Stimulated activated CD4-positive, alpha-beta T cell treated with anti-CD3 and anti-CD28 coated beads, Interleukin-2, amount 100 ng/mL, for 48 hours (primary cell): ENCODE data around the gene TCP11.

Experiments used
- DNase-seq, 2 donors: peaks; one replicate each; pipeline ENCODE4 v3.0.0-alpha.2; 2020

The TCP11 gene

GRCh38 chr6:35141007-35141655 lies at the start of gene TCP11:
Gene TCP11 (minus strand): TSS chr6:35141339. CDS start chr6:35140870, 469 bp downstream.
- peak in 1 of 2 donors; percentile 10 for DNase-seq

- no peak for DNase-seq
Observed at GRCh38 chr6:35190306-35190705, 49.2 kb upstream of the TCP11 start.

DNA sequence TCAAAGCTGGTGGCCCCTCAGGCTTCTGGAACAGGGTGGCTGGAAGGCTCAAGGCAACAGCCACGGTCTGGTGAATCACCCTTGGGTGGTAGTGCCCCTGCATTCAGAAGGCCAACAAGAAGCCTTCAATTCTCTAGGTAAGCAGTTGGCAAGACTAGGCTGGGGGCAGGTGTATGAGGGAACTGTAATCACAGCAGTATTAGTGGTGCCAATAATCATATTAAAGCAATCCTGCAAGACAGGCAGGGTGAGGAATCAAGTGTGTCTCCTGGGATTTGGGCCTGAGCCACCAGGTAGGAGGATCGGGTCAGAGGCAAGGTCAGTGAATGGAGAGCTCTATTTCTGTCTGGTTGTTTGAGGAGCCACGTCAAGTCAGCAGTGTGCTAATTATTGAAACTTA lies 47.7 kb upstream of the TCP11 start:
- DNase-seq, result no peak

GRCh38 chr6:35186571-35186970 lies 45.4 kb upstream of the TCP11 start:
- no peak for DNase-seq

DNA sequence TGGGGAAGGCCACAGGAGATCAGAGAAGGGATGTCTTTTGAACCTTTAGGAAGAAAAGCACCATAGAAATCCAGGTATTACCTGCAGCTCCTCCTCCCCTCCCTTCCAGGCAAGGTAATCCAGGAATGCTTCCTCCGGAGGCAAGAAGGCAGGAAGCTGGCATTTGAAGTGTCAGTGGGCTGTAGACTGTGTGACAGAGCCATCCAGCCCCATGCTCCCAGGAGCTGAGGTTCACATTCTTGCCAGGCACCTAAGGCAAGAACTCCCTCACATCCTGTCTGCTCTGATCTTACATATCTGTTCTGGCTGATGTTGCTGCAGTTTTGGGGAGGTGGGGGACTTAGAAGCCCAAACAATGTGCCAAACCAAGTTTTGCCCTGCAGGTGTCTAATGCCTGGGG lies 44.8 kb upstream of the TCP11 start:
- DNase-seq, result no peak

GRCh38 chr6:35185302-35185681 lies 44.2 kb upstream of the TCP11 start:
- DNase-seq, result no peak

DNA sequence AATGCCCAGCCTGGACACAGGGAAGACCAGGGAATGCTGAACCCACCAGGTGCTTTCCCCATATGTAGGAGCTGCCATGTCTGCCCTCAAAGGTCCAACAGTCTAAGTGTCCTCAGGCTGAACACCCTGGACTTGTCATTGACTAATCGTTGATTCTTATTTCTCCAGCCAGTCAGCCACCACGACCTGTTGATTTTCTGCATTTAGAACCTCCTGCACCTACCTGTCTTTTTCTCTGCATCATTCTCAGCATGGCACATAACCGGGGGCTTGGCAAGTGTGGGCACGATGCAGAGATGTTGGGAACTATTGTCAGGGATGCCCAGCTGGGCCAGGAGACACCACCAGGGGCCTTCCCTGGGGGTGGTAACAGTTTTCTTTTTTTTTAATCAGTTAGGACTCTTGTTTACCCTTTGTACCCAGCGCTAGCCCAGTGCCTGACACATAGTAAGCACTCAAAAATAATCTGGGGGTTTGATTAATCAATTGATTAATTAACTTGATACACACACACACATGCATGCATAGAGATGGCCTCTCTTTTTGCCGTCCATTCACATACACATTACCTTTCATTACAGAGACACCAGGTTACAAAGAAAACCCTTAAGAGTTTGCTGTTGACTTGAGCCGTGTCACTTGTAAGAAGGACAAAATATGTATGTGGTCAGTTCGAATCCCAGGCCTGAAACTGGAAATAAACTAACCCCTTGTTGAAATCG lies 43.6 kb upstream of the TCP11 start:
- no peak for DNase-seq

DNA sequence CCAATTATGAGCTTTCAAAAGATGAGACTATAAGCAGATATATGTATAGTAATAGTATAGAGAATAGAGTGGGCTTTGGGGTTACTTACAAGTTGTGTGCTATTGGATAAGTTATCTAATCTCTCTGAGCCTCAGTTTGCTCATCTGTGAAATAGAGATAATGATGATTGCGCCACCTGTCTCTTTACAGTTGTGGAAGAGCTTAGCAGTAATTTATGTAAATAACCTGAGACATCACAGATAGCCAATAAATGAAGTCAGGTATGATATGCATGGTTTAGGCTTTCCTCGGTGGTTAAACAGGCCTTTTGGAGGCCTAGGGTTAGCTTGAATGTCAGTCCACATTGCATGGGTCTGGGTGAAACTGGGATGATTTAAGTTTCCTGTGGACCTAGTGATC lies 42.8 kb upstream of the TCP11 start:
- DNase-seq, result no peak

DNA sequence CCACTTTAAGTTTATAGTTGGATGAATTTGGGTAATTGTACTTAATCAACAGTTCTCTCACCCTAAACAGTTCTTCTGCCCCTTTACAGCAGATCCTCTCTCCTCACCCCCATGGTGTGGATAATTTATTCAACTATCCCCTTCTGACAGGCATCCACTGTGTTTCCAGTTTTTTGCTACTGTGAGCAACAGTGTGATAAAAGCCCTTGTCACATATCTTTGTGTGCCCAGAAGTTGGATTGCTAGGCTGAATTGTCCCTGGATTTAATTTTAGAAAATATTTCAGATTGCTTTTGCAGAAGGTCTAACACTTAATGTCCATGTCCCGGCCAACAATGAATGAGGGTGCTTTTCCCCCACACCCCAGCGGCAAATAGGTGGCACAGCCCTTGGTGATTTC lies 42.1 kb upstream of the TCP11 start:
- DNase-seq, result no peak

- no peak for DNase-seq
Observed at GRCh38 chr6:35181933-35182612, 40.9 kb upstream of the TCP11 start.

- DNase-seq, result no peak
Observed at GRCh38 chr6:35181308-35181932, 40.3 kb upstream of the TCP11 start.

DNA sequence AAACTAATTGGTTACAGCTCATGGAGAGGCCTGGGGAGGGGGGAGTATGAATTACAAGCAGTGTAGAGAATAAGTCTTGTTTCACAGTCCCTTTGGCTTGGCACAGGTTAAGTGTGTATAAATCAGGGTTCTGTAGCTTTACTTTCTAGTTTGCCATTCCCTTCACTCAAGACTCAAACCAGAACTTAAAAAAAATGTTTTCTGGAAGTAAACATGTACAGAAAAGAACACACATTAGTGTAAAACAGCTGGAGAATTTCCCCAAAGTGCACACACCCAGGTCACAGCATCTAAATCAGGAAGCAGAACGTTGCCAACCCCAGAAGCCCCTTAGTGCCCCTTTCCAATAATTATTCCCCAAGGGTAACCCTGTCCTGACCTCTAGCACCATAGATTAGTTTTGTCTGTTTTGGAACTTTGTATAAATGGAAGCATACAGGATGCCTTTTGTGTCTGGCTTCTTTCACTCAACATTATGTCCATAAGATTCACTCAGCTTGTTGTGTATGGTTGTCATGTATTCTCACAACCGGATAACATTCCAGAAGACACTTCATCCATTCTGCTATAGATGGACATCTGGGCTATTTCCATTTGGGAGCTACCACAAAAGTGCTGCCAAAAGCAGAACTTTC lies 38.9 kb upstream of the TCP11 start:
- no peak for DNase-seq

- no peak for DNase-seq
Observed at GRCh38 chr6:35178932-35179832, 38.0 kb upstream of the TCP11 start.

DNA sequence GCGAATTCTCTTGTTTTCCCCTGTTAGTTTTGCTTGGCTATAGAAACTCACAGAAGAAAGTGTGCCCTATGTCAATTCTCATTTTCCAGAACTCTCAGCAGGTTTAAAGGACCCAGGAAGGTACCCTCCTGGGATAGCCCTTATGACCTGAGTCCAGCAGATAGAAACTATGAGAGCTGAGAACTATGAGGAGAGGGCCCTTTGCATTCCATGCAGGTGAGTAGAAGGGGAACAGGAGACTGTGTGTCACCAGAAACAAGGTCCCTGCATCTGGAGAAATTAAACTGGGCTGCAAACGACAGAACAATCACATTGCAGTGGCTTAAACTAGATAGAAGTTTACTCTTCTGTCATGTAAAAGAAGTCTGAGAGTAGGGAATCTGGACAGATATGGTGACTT lies 36.9 kb upstream of the TCP11 start:
- no peak for DNase-seq

DNA sequence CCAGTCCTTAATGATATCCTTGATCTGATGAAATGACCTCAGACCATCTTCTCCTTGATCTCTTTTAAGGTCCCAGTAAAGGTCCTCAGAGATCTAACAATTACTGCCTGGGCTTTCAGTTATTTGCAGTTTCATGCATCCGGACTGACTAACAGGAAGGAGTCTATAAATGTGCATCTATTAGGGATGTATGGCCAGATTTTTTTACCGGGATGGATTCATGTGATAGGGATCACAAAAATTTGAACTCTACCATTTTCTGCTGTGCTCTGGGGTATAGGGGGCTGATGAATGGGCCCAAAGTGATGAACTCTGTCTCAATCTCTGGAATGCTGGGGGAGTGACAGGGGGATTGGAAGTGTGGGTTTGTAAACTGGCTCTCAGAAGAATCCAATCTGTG lies 36.5 kb upstream of the TCP11 start:
- DNase-seq, result no peak

DNA sequence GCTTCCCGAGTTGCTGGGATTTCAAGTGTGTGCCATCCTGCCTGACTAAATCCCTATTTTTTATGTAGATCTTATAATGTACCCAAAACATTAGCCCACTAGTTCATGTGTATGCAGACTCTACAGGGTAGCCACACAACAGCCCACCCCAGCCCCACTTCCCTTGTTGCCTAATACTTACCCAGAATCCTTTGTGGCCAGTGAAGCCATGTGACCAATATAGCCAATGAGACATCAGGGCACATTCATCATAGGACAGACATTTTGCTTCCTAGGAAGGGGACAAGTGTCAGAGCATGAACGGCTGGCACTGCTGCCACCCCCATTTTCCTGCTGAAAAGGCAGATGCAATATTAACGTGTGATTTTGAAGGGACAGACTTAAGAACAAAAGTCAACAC lies 36.0 kb upstream of the TCP11 start:
- no peak for DNase-seq

GRCh38 chr6:35176301-35177024 lies 35.3 kb upstream of the TCP11 start:
- no peak for DNase-seq

DNA sequence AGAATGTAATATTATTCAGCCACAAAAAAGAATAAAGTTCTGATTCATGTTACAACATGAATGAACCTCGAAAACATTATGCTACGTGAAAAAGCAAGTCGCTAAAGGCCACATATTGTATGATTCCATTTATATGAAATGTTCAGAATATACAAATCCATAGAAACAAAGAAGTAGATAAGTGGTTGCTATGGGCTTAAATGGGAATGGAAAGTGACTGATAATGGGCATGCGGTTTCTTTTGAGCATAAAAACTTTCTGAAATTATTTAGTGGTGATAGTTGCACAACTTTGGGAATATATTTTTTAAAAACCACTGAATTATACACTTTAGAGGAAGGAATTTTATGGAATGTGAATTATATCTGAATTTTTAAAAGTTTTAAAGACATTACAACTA lies 33.4 kb upstream of the TCP11 start:
- no peak for DNase-seq

GRCh38 chr6:35174088-35174434 lies 32.9 kb upstream of the TCP11 start:
- no peak for DNase-seq

GRCh38 chr6:35173427-35174087 lies 32.4 kb upstream of the TCP11 start:
- DNase-seq, result no peak

DNA sequence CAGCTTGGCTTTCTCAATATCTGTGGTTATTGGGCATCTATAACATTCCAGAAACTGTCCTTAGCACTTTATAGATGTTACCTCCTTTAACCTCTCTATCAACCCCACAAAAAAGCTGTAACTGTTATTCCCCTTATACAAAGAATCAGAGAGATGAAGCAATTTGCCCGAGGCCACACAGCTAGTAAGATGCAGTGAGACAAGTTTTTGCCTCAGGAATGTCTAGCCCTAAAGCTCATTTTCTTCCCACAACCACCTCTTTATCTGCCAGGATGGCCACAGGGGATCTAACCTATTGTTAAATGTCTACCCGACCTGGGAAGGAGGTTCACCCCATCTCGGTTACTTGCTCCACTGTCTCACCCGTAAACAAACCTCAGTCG lies 31.9 kb upstream of the TCP11 start:
- DNase-seq, result no peak
